ENCODE data around the gene MRPL42. TPM values are rescaled to one million over a fixed set of nuclear protein-coding genes. Genes with fewer than 3 reads are reported as not detected.

The MRPL42 gene
- total RNA-seq, 4 donors from 2014 or later, result 36.0 to 47.0 (median 38.4) TPM

DNA sequence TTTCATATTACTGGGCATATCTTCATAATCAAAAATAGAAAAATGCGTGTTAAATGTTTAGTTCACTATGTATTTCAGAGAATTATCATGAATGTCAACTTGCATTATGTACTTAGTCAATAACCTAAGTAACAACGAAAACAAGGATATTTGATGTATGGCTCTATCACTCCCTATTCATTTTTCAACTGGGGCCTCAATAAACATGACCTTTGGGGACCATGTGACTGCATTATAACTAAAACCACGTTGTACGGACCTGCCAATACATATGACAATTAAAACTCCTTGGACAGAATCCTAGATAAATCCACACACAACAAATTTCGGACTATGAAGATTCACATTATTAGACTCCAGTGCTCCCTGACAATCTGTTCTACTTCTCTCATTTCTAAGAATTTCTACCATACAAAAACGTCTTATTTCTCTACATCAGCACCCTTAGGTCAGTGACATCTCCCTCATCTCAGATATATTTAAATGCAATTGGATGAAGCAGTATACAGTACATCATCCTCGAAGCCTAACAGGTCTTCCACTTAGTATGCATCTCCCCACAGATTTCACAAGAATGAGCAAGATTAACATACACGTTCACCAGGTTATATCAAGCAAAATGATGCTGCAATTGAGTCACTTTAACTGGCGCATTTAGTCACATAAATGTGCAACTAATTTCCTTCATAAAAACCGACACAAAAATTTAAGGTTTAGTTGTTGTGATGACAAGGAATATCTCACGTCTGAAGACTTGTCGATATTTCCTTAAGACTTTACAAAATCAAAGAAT is 27.1 kb upstream of the MRPL42 start:
- TF ChIP-seq, protein P1, sequence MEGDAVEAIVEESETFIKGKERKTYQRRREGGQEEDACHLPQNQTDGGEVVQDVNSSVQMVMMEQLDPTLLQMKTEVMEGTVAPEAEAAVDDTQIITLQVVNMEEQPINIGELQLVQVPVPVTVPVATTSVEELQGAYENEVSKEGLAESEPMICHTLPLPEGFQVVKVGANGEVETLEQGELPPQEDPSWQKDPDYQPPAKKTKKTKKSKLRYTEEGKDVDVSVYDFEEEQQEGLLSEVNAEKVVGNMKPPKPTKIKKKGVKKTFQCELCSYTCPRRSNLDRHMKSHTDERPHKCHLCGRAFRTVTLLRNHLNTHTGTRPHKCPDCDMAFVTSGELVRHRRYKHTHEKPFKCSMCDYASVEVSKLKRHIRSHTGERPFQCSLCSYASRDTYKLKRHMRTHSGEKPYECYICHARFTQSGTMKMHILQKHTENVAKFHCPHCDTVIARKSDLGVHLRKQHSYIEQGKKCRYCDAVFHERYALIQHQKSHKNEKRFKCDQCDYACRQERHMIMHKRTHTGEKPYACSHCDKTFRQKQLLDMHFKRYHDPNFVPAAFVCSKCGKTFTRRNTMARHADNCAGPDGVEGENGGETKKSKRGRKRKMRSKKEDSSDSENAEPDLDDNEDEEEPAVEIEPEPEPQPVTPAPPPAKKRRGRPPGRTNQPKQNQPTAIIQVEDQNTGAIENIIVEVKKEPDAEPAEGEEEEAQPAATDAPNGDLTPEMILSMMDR (IDR thresholded peaks at IDR 0.05), result no peak
- ATAC-seq (ENCODE audit: low FRiP score) (no peak), DNase-seq (ENCODE audit: low spot score) (no peak)

DNA sequence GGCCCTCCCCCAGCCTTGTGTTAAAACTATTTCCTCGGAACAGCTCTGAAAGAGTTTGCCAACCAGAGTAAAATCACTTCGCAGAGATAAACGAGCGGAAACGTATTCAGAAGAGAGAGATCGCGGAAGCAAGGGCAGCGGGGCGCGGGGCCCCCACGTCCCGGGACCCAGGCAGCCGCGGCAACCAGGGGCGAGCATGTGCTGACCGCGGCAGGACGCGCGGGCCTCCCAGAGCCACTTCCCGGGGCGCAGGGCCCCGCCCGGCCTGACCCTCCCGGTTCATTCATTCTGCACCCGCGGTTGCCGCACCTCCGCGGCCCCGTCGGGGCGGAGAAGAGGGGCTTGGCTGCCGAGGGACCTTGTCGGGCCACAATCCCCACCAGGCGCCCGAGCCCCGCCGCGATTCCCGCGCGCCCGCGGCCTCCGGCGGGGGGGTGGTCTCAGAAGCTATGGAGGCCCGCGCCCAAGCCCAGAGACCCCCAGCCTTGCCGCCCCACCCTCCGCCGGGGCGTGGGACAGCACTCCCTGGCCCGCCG is 26.2 kb upstream of the MRPL42 start:
- no peak for DNase-seq (ENCODE audit: low spot score)
- ATAC-seq (ENCODE audit: low FRiP score), result peak; percentile 33
- TF ChIP-seq, protein P1 (IDR thresholded peaks at IDR 0.05), result no peak

DNA sequence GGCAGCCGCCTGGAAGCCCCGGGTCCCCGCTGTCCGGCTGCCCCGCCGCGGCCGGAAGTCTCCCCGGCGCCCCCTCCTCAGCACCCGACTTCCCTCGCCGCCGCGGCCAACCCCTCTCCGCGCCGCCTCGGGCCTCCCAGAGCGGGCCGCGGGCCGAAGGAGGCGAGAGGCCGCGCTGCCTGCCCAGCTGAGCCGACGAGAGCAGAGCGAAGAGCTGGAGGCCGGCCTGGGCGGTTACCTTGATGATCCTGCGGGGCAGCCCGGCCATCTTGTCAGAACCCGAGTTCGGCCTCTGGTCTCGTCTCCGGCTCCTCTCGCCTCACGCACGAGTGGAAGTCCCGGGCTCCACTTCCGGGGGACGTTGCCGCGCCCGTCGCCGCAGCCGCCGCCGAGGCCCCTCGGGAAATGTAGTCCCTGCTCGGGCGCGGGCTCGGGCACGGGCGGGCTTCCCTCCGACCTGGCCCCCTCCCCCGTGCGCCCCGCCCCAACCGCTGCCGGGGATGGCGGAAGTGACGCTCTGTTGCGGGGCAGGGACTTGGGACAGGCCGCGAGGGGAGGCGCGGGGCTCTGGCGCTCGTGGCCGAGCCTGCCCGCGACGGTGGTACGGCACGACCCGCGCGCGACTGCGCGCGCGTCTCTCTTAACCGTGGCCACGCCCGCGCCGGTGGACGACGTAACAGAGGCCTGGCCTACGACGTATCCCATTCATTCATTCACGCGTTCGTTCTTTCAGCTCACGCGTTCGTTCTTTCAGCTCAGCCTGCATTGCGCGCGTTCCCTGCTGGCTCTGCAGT is 25.5 kb upstream of the MRPL42 start, which contains the start of gene UBE2N:
Gene UBE2N (minus strand): TSS at position 331 of the 794 bp plus-strand sequence. CDS start 63 bp downstream, at position 268.
- ATAC-seq (ENCODE audit: low FRiP score), result peak; percentile 97
- TF ChIP-seq, protein P1 (IDR thresholded peaks at IDR 0.05), result no peak

DNA sequence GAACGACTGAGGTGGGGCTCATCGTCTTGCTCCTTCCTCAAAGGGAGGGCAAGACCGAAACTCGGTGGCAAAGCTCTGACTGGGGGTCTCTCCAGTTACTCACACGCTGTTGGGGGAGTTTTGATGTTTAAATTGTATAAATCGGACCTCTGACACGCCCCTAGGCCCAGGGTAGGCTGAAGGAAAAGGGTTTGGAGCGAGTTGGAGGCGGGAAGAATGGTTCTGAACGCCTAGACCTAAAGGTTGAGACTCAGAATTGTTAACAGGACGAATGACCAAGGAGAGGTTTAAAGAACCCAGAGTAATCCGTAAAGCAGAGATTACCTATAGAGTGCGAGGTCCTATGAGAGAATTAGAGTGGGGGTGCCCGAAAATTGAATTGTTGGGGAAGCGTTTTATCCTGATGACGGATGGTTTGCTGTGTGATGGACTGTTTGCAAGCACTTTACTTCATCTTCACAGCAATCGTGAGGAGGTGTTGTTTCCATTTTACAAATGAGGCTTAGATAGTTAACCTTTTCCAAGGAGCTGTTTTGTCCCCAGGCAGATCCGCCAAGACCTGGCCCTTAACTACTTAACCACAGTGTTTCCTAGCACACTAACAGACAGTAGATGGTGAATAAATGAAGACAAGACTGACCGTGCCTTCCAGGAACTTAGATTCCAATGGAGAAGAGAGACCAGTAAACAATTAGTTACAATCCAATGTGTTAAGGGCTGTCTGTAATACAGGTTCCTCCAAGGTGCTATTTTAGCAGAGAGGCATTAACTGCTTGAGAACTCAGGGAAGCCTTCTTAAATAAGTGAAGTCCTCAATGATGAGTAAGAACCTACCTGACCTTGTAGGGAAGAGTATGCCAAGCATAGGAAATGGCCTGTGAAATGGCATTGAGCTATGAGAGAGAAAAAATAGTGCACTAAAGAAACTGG is 24.6 kb upstream of the MRPL42 start:
- TF ChIP-seq, protein P1 (IDR thresholded peaks at IDR 0.05), result no peak
- no peak for ATAC-seq (ENCODE audit: low FRiP score)
- DNase-seq (ENCODE audit: low spot score), result no peak

More for the DNA sequence above, 25.5 kb upstream of the MRPL42 start, which contains the start of gene UBE2N:
- peak; percentile 85 for DNase-seq (ENCODE audit: low spot score)

DNA sequence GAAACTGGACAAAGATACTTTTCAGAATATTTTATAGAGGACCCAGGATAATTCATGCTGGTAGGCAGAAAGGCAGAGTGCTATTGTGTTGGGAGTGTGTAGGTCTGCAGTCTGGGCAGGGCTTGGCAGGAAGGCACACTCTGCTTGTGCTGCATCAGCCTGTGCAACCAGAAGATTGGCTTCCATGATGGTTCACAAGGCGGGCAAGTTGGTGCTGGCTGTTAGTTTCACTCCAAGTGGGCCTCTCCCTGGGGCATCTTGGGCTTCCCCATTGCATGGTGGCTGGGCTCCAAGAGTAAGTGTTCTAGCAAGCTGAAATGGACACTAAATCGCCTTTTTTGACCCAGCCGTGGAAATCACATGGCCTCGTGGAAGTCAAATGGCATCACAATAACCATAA is 23.7 kb upstream of the MRPL42 start:
- TF ChIP-seq, protein P1 (IDR thresholded peaks at IDR 0.05), result no peak
- no peak for ATAC-seq (ENCODE audit: low FRiP score)
- DNase-seq (ENCODE audit: low spot score), result no peak
